GM19035 (cell line): ENCODE data around the gene KRTAP10-9.
"Not testable (repeated sequence)": the region's sequence is repeated elsewhere in the genome, so short reads cannot be mapped to it uniquely, and the experiment has no call there.

Source experiments
- ATAC-seq: cut with Tn5 transposase; IDR thresholded peaks from one replicate; pipeline ENCODE4 v1.9.1; 2021; ENCODE audit not compliant: unreplicated experiment

Gene KRTAP10-9

DNA sequence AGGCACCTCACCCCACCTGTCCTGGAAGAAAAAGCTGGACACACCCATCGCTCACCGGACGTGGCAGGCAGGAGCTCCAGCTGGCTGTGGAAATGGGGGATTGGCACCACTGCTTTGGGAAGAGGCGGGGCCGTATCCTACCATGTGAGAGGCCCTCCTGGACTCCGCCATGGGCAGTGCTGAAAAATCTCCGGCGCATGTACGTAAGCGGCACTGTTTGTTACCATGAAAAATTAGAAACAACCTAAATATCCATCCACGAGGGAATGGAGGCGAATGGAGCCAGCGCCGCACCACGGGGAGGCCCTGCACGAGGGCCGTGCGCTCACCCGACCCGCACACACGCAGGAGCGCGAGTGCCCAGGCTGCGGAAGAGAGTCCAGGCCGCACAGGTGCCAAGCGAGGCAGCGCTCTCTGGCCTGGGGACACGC is 11.9 kb upstream of the KRTAP10-9 start:
- ATAC-seq, result no peak

DNA sequence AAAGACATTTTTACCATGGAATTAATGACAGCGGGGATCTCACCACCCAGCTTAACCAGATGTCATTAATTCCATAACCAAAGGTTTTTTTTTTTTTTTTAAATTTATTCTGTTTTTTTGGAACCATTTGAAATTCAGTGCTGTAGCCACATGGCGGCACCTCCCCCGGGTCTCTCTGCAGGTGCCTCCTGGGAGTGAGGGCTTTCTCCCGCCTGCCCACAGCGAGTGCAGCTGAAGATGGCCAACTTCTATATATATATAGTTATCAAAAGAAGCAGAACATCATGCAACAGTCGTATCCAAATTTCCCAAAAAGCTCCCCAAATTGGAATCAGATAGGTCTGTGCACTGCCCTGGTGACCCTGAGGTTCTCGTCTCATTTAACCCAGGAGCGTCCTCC is 11.4 kb upstream of the KRTAP10-9 start:
- no peak for ATAC-seq

DNA sequence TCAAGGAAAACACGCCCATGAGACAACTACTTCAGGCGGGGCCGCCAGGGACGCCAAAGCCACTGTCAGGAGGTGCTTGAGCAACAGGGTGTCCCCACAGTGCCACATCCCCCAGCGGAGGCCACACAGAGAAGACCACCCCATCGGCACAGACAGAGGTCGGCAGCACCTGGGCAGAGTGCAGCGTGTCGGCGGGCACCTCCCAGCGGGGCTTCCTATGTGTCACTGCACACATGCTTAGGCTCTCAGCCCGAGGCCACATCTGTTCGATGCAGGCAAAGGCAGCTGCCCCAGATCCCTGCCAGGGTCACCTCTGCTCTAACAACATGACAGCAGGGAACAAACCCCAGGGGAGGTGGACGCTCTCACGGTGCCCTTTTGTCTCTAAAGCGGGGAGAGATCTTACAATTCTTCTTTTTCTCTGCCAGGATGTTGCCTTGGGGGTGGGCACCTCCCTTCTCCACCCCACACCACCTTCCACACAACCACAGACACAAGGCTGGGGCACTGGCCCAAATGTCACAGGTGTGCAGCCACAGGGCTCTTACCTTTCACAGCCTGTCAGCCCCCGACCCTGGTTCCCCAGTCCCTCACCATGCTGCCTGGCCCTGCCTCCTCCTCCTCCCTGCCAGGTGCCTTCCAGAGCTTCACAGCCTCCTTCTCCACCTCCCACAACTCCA is 10.8 kb upstream of the KRTAP10-9 start:
- no peak for ATAC-seq

DNA sequence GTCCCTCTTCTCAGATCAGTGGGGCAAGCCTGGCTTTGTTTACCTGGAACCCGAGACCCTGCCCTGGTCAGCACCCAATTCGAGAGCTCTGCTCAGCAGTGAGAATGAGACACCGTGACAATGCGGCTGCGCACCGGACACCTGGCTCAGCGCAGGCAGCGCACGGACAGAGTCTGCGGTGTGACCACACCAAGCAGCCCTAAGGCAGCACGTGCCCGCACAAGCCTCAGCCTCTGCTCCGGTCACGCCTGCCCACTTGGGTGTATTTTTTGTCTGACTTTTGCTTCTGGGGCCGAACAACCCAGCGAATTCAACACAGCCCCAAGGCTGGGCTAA is 10.3 kb upstream of the KRTAP10-9 start:
- no peak for ATAC-seq

- no peak for ATAC-seq
Measured at GRCh38 chr21:44617071-44617501, 9.8 kb upstream of the KRTAP10-9 start.

DNA sequence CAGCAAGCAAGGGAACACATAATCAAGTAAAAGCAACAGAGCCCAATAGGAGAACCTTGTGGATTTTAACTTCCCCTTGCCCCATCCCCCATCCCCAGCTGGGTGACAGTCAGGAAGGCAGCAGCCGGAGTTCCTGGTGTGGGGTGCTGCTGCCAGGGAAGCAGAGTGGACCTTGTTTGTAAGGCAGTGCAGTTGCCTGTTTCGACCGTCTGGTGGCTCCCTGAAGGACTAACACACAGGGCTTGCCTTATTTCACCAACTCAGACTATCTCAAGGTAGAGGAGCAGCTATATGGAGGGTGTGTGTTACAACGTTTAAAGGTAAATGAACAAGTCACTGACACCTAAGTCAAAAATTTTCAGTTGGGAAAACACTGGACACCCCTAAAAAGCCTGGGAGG is 8.4 kb upstream of the KRTAP10-9 start:
- no peak for ATAC-seq

GRCh38 chr21:44618909-44619308 is 8.0 kb upstream of the KRTAP10-9 start:
- no peak for ATAC-seq

DNA sequence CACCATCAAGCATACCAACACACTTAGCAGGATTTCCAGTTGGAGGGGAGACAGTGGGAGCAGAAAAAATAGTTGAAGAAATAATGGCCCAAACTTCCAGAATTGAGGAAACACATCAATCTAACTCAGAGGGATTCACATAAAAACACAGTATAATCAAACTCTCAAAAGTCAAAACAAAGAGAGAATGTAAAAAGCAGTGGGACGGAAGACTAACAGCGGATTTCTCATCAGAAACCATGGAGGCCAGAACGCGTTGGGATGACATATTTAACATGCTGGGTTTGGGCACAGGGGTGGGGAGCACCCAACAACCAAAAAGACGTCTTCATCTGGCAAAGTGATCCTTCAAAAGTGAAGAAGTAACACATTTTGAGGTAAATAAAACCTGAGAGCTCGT is 7.0 kb upstream of the KRTAP10-9 start:
- no peak for ATAC-seq

DNA sequence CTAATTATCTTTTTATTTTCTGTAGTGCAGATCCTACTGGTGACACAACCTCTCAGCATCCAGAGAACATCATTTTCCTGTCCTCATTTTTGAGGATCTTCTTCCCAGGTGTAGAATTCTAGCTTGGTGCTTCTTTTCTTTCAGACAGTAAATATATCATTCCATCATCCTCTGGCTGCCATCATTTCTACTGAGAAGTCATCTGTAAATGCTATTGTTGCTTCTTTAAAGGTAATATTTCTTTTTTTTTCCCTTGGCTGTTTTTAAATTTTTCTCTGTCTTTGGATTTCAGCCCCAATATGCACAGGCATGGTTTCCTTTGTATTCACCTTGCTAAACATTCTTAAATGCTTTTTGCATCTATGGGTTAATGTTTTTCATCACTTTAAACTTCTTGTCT is 3.3 kb upstream of the KRTAP10-9 start:
- no peak for ATAC-seq

DNA sequence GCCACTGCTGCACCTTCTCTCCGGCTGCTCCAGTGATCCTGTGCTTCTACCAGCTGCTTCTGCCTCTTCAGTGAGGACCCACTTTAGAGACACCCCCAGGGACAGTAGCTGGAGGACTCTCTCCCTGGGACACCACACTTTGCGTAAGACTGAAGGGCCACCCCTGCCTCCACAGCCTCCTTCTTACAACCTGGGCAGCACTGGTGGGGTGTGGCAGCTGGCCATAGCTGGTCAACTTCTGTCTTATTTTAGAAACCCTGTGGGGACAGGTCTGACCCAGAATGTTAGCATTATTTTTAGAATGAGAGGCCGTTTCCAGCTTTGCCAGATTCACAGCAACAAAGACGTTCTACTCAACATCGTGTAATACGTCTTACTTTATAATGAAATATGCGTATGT is 1.1 kb upstream of the KRTAP10-9 start:
- ATAC-seq, result no peak

DNA sequence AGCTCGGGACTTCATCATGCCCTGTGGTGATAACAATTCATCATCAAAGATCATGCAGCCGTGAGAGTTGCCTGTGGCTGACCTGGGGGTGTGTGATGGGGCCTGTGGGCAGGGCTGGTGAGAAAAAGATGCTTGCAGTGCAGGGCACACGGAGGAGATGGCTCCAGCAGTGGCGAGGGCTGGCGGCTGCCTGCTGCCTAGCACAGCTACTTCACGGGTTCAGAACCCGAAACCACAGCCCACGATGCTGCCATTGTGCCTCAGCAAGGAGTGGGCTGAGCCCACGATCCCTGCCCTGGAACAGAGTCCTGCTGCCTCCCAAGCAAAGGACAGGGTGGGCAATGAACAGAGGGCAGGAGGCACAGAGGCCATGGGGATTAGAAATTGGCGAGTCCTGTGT is 631 bp upstream of the KRTAP10-9 start:
- no peak for ATAC-seq

GRCh38 chr21:44627181-44627822 is 409 bp downstream of the KRTAP10-9 start:
- not testable (repeated sequence) for ATAC-seq

GRCh38 chr21:44627831-44628233 is 939 bp downstream of the KRTAP10-9 start:
- not testable (repeated sequence) for ATAC-seq

- ATAC-seq, result no peak
Measured at GRCh38 chr21:44628707-44629391, 2.0 kb downstream of the KRTAP10-9 start.

DNA sequence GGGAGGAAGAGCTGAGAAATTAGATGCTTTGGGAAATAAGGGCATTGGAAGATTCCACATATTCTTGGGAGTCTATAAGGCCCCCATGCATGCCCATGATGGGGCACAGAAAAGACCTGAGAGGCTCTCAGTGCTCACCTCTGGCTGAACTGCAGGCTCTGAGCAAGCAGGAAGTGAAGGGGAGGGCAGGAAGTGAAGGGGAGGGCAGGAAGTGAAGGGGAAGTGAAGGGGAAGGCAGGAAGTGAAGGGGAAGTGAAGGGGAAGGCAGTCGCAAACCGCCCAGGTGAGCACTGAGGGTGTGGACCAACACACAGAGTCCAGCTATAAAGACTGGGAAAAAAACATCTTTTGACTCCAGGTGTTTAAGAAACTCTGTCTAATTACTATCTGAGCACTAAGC is 3.5 kb downstream of the KRTAP10-9 start:
- no peak for ATAC-seq

DNA sequence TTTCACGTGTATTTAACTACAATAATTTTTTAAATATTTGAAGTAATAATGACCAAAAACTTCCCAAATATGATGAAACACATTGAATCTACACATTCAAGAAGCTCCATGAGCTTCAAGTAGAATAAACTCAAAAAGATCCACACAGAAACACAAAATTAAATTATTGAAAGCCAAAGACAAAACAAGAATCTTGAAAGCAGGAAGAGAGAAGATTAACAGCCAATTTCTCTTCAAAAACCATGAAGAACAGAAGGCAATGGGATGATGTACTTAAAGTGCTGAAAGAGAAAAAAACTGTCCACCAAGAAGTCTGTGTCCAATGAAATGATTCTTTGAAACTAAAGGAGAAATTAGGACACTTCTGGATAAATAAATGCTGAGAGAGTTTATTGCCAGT is 5.2 kb downstream of the KRTAP10-9 start:
- no peak for ATAC-seq

- no peak for ATAC-seq
Measured at GRCh38 chr21:44636209-44637017, 9.5 kb downstream of the KRTAP10-9 start.

- ATAC-seq, result no peak
Measured at GRCh38 chr21:44637018-44637850, 10.3 kb downstream of the KRTAP10-9 start, which contains the start of gene KRTAP10-10. Gene KRTAP10-10, plus strand, starts transcription at chr21:44637356. Its CDS starts 62 bp downstream, at chr21:44637418.

DNA sequence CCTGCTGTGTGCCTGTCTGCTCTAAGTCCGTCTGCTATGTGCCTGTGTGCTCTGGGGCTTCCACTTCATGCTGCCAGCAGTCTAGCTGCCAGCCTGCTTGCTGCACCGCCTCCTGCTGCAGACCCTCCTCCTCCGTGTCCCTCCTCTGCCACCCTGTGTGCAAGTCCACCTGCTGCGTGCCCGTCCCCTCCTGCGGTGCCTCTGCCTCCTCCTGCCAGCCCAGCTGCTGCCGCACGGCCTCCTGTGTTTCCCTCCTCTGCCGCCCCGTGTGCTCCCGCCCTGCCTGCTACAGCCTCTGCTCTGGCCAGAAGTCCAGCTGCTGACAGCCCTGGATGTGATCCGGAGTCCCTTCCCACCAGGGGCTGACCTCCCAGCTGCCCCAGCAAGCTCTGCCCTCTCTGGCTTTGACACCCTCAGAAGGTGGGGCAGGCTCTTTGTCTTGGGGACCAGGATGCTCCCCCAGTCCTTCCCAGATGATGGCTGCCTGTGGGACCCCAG is 11.0 kb downstream of the KRTAP10-9 start:
- not testable (repeated sequence) for ATAC-seq
